GM12878 (cell line): ENCODE measurements around the gene RPL22. TPM values are rescaled to one million over a fixed set of nuclear protein-coding genes. Genes with fewer than 3 reads are reported as not detected.

ENCODE experiments used
- BHLHE40 ChIP-seq, 2 experiments: fragments of 450-650 bp in 1 of 2; IDR thresholded peaks; 2 replicates each; pipeline ENCODE4 v1.6.1; 2011 to 2017; ENCODE audit warnings: low read depth in 2 of 2, borderline replicate concordance in 1 of 2, improper control_type of control experiment in 1 of 2, low read length in 1 of 2, mild to moderate bottlenecking in 1 of 2
- MAX ChIP-seq: IDR thresholded peaks from 2 replicates; pipeline ENCODE4 v1.6.1; 2012; ENCODE audit warnings: low read depth, low read length, improper control_type of control experiment
- PRDM15 ChIP-seq: fragments of 450-650 bp; formaldehyde crosslinking; IDR thresholded peaks from 2 replicates; pipeline ENCODE4 v1.4.0; 2020; ENCODE audit warnings: mild to moderate bottlenecking, moderate library complexity
- RAD51 ChIP-seq: fragments of 450-650 bp; IDR thresholded peaks from 2 replicates; pipeline ENCODE4 v1.6.1; 2016; ENCODE audit warnings: moderate library complexity, mild to moderate bottlenecking, inconsistent platforms
- SKIL ChIP-seq: fragments of 450-650 bp; IDR thresholded peaks from 2 replicates; pipeline ENCODE4 v1.6.1; 2017; ENCODE audit warnings: mild to moderate bottlenecking, low read depth, inconsistent platforms; ENCODE audit not compliant: poor library complexity, severe bottlenecking
- SMAD5 ChIP-seq: IDR thresholded peaks from 2 replicates; pipeline ENCODE4 v1.6.1; 2016; ENCODE audit warnings: antibody characterized with exemption, low read depth
- TCF12 ChIP-seq: IDR thresholded peaks from 2 replicates; pipeline ENCODE4 v1.6.1; 2011; ENCODE audit warnings: low read depth, mild to moderate bottlenecking, low read length
- USF1 ChIP-seq: IDR thresholded peaks from 2 replicates; pipeline ENCODE4 v1.6.1; 2011; ENCODE audit warnings: borderline replicate concordance, low read depth, mild to moderate bottlenecking, moderate library complexity, mixed read lengths, low read length; ENCODE audit not compliant: insufficient read depth; ENCODE audit errors: extremely low read length
- ZBTB40 ChIP-seq: fragments of 450-650 bp; IDR thresholded peaks from 2 replicates; pipeline ENCODE4 v1.6.1; 2016; ENCODE audit warnings: mild to moderate bottlenecking, moderate library complexity, borderline replicate concordance
- polyA plus RNA-seq, 11 experiments: library from polyadenylated mRNA; depleted of rRNA in 4 of 11; unstranded in 6 of 11; stranded (reverse) in 5 of 11; fragments of >200 nt; fragmentation: Nextera tagmentation in 4 of 11; fragmentation: Illumina TruSeq in 1 of 11; extraction: Ambion mirVana in 4 of 11; extraction: Trizol in 1 of 11; gene quantifications; 1 replicate in 1 of 11; 2 replicates in 10 of 11; pipeline versions ENCODE4 v1.2.1 to v1.2.3, GENCODE V29; 2011 to 2016; ENCODE audit warnings: inconsistent platforms in 2 of 11, missing spikeins in 2 of 11, low read depth in 1 of 11
- total RNA-seq, 4 experiments: library from RNA; depleted of rRNA in 3 of 4; stranded (reverse); fragments of >200 nt in 3 of 4; fragmentation: Illumina TruSeq in 1 of 4; extraction: Trizol in 1 of 4; gene quantifications; 2 replicates each; pipeline versions ENCODE4 v1.2.1 to v1.2.3, GENCODE V29; 2013 to 2021

Gene RPL22
- total and polyA plus RNA-seq, 10 of the 15 experiments (the other 5 are each of a cell fraction or from before 2014, with no cell fraction given) = 191 to 560 (median 430) TPM

GRCh38 chr1:6141592-6141991, 57.8 kb downstream of the RPL22 start (continued):
- peak; percentile 18 for TF ChIP-seq USF1
- TF ChIP-seq RAD51 = no peak
- no peak for TF ChIP-seq SKIL
- TF ChIP-seq ZBTB40 = no peak
- no peak for TF ChIP-seq MAX
- TF ChIP-seq PRDM15 (CRISPR knock-in tag) = no peak
- 0 out of 2 replicates have a peak, but pooled peaks have one; percentile 11 for TF ChIP-seq TCF12
- no peak for TF ChIP-seq SMAD5
- peak in 1 of 2 experiments; percentile 30; a peak in 1 of 4 replicates for TF ChIP-seq BHLHE40 (IDR thresholded peaks at IDR 0.05; ENCODE audit: borderline replicate concordance in 1 of 2, low read depth in 2 of 2, low read length in 1 of 2)
